Upper lobe of left lung (tissue), 6 donors: ENCODE data around the gene AMFR. TPM values are rescaled to one million over a fixed set of nuclear protein-coding genes. Genes with fewer than 3 reads are reported as not detected.

Experiments used
- ATAC-seq, 2 donors: fragments of 200-7000 bp; cut with Tn5 transposase; one replicate each; pipeline ENCODE4 v1.9.1; 2022; ENCODE audit warnings: mild to moderate bottlenecking in 2 of 2, moderate library complexity in 2 of 2; ENCODE audit not compliant: low FRiP score in 2 of 2
- DNase-seq, 2 donors: peaks; one replicate each; pipeline ENCODE4 v3.0.0-alpha.2; 2019 to 2020
- H3K27ac ChIP-seq, 4 donors: fragments of 200-600 bp; sonication (generic); one replicate each; pipeline ENCODE4 v1.5.1; 2016 to 2019
- H3K27me3 ChIP-seq, 4 donors: fragments of 200-600 bp; sonication (generic); one replicate each; pipeline ENCODE4 v1.5.1; 2017 to 2019
- H3K36me3 ChIP-seq, 4 donors: fragments of 200-600 bp; sonication (generic); one replicate each; pipeline ENCODE4 v1.5.1; 2016 to 2019
- H3K4me1 ChIP-seq, 4 donors: fragments of 200-600 bp; sonication (generic); one replicate each; pipeline ENCODE4 v1.5.1; 2018 to 2019
- H3K4me3 ChIP-seq, 4 donors: fragments of 200-600 bp; sonication (generic); one replicate each; pipeline ENCODE4 v1.5.1; 2017 to 2019; ENCODE audit warnings: mild to moderate bottlenecking in 2 of 4, moderate library complexity in 1 of 4
- H3K9me3 ChIP-seq, 4 donors: fragments of 200-600 bp; sonication (generic); one replicate each; pipeline ENCODE4 v1.5.1; 2018 to 2019
- CTCF ChIP-seq, 6 experiments: fragments of 450-650 bp in 4 of 6; fragments of 200-600 bp in 2 of 6; sonication (generic) in 2 of 6; IDR thresholded peaks; one replicate each; pipeline ENCODE4 v1.5.1; 2016 to 2019; ENCODE audit warnings: antibody characterized with exemption in 6 of 6
- EP300 ChIP-seq, 4 donors: sonication (generic); formaldehyde crosslinking; IDR thresholded peaks; one replicate each; pipeline ENCODE4 v1.5.1; 2017; ENCODE audit warnings: antibody characterized with exemption in 4 of 4, control low read depth in 2 of 4
- POLR2A ChIP-seq, 4 donors: fragments of 450-650 bp; IDR thresholded peaks; one replicate each; pipeline ENCODE4 v1.5.1; 2016 to 2017; ENCODE audit warnings: antibody characterized with exemption in 4 of 4, mild to moderate bottlenecking in 2 of 4
- POLR2AphosphoS5 ChIP-seq, 2 donors: sonication (generic); formaldehyde crosslinking; IDR thresholded peaks; one replicate each; pipeline ENCODE4 v1.5.1; 2017; ENCODE audit warnings: antibody characterized with exemption in 2 of 2
- WGBS, 2 donors: methylation state at CpG; one replicate each; pipeline ENCODE4 v1.1.5; 2017 to 2018; 5-methylcytosine and 5-hydroxymethylcytosine counted together
- total RNA-seq, 6 donors: library from RNA; depleted of rRNA in 4 of 6; stranded (reverse); fragments of >200 nt in 4 of 6; gene quantifications; one replicate each; pipeline versions ENCODE4 v1.1.0 to v1.2.1, GENCODE V29; 2016 to 2021
- donor health status: DM: no; HTN: no; CAD: no; lungs with moderate emphysema.
- donor health status: DM: no; HTN: yes; CAD: no; lungs with severe emphysema.

AMFR gene
- total RNA-seq, 6 donors from 2014 or later = 67.1 to 344 (median 98.0) TPM

- no peaks in the 10 kb centered on the region for H3K27me3 ChIP-seq
- H3K27ac ChIP-seq = no peak overlapping the region
- no peaks in the 10 kb centered on the region for H3K9me3 ChIP-seq
- TF ChIP-seq EP300 (IDR thresholded peaks at IDR 0.05) = no peak
- TF ChIP-seq CTCF (IDR thresholded peaks at IDR 0.05) = no peak
- no peak for TF ChIP-seq POLR2A (IDR thresholded peaks at IDR 0.05)
- no peak for TF ChIP-seq POLR2AphosphoS5 (IDR thresholded peaks at IDR 0.05)
- no peak overlapping the region for H3K4me3 ChIP-seq
- peaks cover 18 to 30% (median 28%) of the 10 kb centered on the region in 4 donors for H3K4me1 ChIP-seq
- ATAC-seq = no peak
- no peak for DNase-seq
- H3K36me3 ChIP-seq = peaks cover 3 to 43% (median 12%) of the 10 kb centered on the region in 4 donors
Measured at GRCh38 chr16:56448005-56448404, 22.7 kb upstream of the AMFR start.

- H3K4me1 ChIP-seq = peaks cover 13 to 23% (median 21%) of the 10 kb centered on the region in 4 donors
- no peak for TF ChIP-seq POLR2AphosphoS5 (IDR thresholded peaks at IDR 0.05)
- TF ChIP-seq POLR2A (IDR thresholded peaks at IDR 0.05) = no peak
- TF ChIP-seq EP300 (IDR thresholded peaks at IDR 0.05) = no peak
- TF ChIP-seq CTCF (IDR thresholded peaks at IDR 0.05) = no peak
- ATAC-seq (no peak), DNase-seq (no peak)
- H3K4me3 ChIP-seq = no peak overlapping the region
- H3K27ac ChIP-seq = no peak overlapping the region
- WGBS, 2 donors = 88% methylated on average over 2 of the region's 2 CpGs
- no peaks in the 10 kb centered on the region for H3K9me3 ChIP-seq
- no peaks in the 10 kb centered on the region for H3K27me3 ChIP-seq
- peaks cover 3 to 50% (median 12%) of the 10 kb centered on the region in 4 donors for H3K36me3 ChIP-seq
Measured at GRCh38 chr16:56447286-56447685, 21.9 kb upstream of the AMFR start.

- ATAC-seq (no peak), DNase-seq (no peak)
- Histone ChIP-seq H3K4me3 (no peak overlapping the region), H3K9me3 (no peaks in the 10 kb centered on the region), H3K27me3 (no peaks in the 10 kb centered on the region), H3K4me1 (no peaks in the 10 kb centered on the region), H3K36me3 (peaks cover 13 to 72% (median 25%) of the 10 kb centered on the region in 4 donors), H3K27ac (no peak overlapping the region)
- TF ChIP-seq POLR2A (IDR thresholded peaks at IDR 0.05) = no peak
- no peak for TF ChIP-seq POLR2AphosphoS5 (IDR thresholded peaks at IDR 0.05)
- TF ChIP-seq CTCF (IDR thresholded peaks at IDR 0.05) = no peak
- no peak for TF ChIP-seq EP300 (IDR thresholded peaks at IDR 0.05)
- 94 to 100% methylated on average over 1 of the region's 1 CpG for WGBS, 2 donors
Measured at GRCh38 chr16:56438038-56438437, 12.7 kb upstream of the AMFR start.

GRCh38 chr16:56436258-56436657 lies 10.9 kb upstream of the AMFR start:
- TF ChIP-seq CTCF (IDR thresholded peaks at IDR 0.05) = no peak
- H3K27ac ChIP-seq = no peak overlapping the region
- H3K9me3 ChIP-seq = no peaks in the 10 kb centered on the region
- ATAC-seq = no peak
- H3K36me3 ChIP-seq = peaks cover 22 to 72% (median 27%) of the 10 kb centered on the region in 4 donors
- no peak overlapping the region for H3K4me3 ChIP-seq
- DNase-seq = no peak
- H3K27me3 ChIP-seq = no peaks in the 10 kb centered on the region
- no peaks in the 10 kb centered on the region for H3K4me1 ChIP-seq

DNA sequence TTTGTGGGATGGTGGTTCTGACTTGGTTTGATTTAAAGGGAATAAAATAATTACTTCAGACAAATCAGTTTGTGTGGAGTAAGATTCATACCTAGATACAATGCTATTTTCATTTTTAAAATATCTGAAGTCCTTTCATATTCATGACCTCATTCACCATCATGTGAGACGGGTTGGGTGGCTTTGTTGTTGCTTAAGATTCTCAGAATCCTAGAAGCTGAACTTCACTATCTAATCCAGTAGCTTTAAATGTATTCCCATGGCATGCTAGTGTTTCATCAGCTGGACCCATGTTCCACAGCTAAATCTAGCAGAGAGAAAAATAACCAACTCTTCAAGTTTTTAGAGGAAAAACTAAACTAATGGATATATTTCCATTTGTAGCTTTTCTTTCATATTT lies 2.7 kb upstream of the AMFR start:
- Histone ChIP-seq H3K9me3 (no peaks in the 10 kb centered on the region), H3K4me3 (no peak overlapping the region), H3K27me3 (no peaks in the 10 kb centered on the region), H3K36me3 (peaks cover 0 to 22% (median 7%) of the 10 kb centered on the region in 4 donors), H3K27ac (no peak overlapping the region), H3K4me1 (peaks cover 8 to 20% (median 12%) of the 10 kb centered on the region in 4 donors)
- TF ChIP-seq POLR2AphosphoS5 (IDR thresholded peaks at IDR 0.05) (no peak), EP300 (IDR thresholded peaks at IDR 0.05) (no peak), CTCF (IDR thresholded peaks at IDR 0.05) (no peak), POLR2A (IDR thresholded peaks at IDR 0.05) (no peak)
- WGBS, 2 donors = 68 to 94% methylated on average over 1 of the region's 1 CpG
- DNase-seq (no peak), ATAC-seq (no peak)
